Measurements from ENCODE around the gene ASAP2.

Gene ASAP2

DNA sequence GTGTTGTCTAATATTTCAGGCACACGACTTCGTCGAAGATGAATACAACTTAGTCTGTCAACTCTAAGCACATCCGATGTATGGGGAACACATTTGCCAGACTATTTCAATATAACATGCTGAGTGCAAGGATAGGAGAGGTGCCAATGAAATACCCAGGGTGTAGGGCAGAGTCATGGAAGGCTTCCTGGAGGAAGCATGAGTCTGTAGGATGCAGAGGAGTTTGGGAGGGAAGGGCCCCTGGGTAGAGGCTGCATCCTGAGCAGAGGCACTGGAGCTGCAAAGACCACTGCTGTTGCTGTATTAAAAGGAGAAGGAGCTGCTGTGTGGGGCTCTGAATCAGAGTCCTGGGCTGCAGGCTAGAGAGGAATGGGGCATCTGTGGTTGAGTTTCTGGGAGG, 89.9 kb downstream of the ASAP2 start:
- no peak overlapping the region for H3K27ac ChIP-seq (ENCODE audit: low read depth, low read length, severe bottlenecking)
- H3K4me3 ChIP-seq (ENCODE audit: extremely low read depth, insufficient read depth, low read length, poor library complexity, severe bottlenecking): no peak overlapping the region
- H3K9me3 ChIP-seq (ENCODE audit: control insufficient read depth, low read length): no peaks in the 10 kb centered on the region
- 96 to 100% methylated on average over 1 to 4 of the region's 4 CpGs for WGBS, 2 experiments (ENCODE audit: insufficient coverage in 2 of 2)
- peaks cover 16% of the 10 kb centered on the region for H3K4me1 ChIP-seq (ENCODE audit: control insufficient read depth, insufficient read depth, low read length, poor library complexity, severe bottlenecking)
- H3K36me3 ChIP-seq (ENCODE audit: control insufficient read depth, insufficient read depth, low read length): peaks cover 41% of the 10 kb centered on the region

DNA sequence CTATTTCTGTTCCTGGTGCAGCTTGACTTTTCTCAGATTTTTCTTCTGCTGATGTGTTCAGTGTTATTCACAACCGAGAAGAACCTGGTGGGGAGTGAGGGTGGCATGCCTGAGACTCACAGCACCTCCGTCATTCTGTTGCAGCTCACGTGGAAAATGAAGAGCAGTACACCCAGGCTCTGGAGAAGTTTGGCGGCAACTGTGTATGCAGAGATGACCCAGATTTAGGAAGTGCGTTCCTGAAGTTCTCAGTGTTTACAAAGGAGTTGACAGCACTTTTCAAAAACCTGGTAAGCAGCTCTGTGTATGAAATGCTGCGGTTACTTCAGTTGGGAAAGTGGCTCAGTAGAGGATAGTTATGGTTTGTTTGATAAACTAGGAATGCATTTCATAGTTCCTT, 90.5 kb downstream of the ASAP2 start:
- WGBS, 2 experiments (ENCODE audit: insufficient coverage in 2 of 2): 96 to 97% methylated on average over 5 to 6 of the region's 6 CpGs
- peaks cover 18% of the 10 kb centered on the region for H3K4me1 ChIP-seq (ENCODE audit: control insufficient read depth, insufficient read depth, low read length, poor library complexity, severe bottlenecking)
- no peak overlapping the region for H3K4me3 ChIP-seq (ENCODE audit: extremely low read depth, insufficient read depth, low read length, poor library complexity, severe bottlenecking)
- no peaks in the 10 kb centered on the region for H3K9me3 ChIP-seq (ENCODE audit: control insufficient read depth, low read length)
- H3K27ac ChIP-seq (ENCODE audit: low read depth, low read length, severe bottlenecking): no peak overlapping the region
- H3K36me3 ChIP-seq (ENCODE audit: control insufficient read depth, insufficient read depth, low read length): peaks cover 38% of the 10 kb centered on the region

DNA sequence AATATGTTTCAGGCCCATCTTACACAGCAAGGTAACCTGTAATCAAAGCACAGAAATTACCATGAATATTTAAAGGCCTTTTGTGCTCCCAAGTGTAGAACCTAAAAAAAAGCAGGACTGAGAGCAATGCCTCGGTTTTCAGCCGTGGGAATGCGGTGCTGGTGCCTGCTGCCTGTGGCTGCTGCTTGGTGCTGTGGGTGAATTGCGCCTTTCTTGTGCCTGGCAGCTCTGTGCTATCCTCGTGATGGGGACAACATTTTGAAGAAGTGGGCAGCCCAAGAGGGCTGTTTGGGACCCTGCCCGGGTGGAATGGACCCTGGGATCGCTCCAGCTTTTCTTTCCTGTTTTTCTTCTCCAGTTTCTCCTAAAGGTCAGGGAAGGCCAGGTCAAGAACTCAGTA, 91.2 kb downstream of the ASAP2 start:
- Histone ChIP-seq H3K9me3 (ENCODE audit: control insufficient read depth, low read length) (no peaks in the 10 kb centered on the region), H3K36me3 (ENCODE audit: control insufficient read depth, insufficient read depth, low read length) (peaks cover 41% of the 10 kb centered on the region), H3K4me3 (ENCODE audit: extremely low read depth, insufficient read depth, low read length, poor library complexity, severe bottlenecking) (no peak overlapping the region), H3K27ac (ENCODE audit: low read depth, low read length, severe bottlenecking) (no peak overlapping the region), H3K4me1 (ENCODE audit: control insufficient read depth, insufficient read depth, low read length, poor library complexity, severe bottlenecking) (peaks cover 18% of the 10 kb centered on the region)
- WGBS, 2 experiments (ENCODE audit: insufficient coverage in 2 of 2): 93 to 99% methylated on average over 7 of the region's 7 CpGs

DNA sequence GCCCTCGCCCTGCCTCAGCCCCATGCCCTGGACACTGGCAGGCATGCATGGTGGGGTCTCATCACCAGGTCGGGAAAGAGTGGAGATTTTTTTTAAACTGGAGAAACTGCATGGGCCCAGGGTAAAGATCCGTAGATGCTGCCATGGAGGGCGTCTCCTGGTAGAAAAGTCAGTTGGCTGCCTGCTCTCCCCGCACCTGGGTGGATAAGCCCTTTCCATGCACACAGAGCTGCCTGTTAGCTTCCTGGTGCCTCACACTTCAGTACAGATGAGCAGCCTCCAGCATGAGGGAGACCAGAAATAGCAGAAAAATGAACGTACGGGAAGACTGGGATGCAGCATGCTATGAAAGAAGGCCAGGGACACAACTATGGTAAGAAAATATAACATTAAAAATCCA, 92.0 kb downstream of the ASAP2 start:
- peaks cover 42% of the 10 kb centered on the region for H3K36me3 ChIP-seq (ENCODE audit: control insufficient read depth, insufficient read depth, low read length)
- no peak overlapping the region for H3K4me3 ChIP-seq (ENCODE audit: extremely low read depth, insufficient read depth, low read length, poor library complexity, severe bottlenecking)
- no peak overlapping the region for H3K27ac ChIP-seq (ENCODE audit: low read depth, low read length, severe bottlenecking)
- H3K4me1 ChIP-seq (ENCODE audit: control insufficient read depth, insufficient read depth, low read length, poor library complexity, severe bottlenecking): peaks cover 18% of the 10 kb centered on the region
- H3K9me3 ChIP-seq (ENCODE audit: control insufficient read depth, low read length): no peaks in the 10 kb centered on the region
- 87 to 88% methylated on average over 5 of the region's 7 CpGs for WGBS, 2 experiments (ENCODE audit: insufficient coverage in 2 of 2)

DNA sequence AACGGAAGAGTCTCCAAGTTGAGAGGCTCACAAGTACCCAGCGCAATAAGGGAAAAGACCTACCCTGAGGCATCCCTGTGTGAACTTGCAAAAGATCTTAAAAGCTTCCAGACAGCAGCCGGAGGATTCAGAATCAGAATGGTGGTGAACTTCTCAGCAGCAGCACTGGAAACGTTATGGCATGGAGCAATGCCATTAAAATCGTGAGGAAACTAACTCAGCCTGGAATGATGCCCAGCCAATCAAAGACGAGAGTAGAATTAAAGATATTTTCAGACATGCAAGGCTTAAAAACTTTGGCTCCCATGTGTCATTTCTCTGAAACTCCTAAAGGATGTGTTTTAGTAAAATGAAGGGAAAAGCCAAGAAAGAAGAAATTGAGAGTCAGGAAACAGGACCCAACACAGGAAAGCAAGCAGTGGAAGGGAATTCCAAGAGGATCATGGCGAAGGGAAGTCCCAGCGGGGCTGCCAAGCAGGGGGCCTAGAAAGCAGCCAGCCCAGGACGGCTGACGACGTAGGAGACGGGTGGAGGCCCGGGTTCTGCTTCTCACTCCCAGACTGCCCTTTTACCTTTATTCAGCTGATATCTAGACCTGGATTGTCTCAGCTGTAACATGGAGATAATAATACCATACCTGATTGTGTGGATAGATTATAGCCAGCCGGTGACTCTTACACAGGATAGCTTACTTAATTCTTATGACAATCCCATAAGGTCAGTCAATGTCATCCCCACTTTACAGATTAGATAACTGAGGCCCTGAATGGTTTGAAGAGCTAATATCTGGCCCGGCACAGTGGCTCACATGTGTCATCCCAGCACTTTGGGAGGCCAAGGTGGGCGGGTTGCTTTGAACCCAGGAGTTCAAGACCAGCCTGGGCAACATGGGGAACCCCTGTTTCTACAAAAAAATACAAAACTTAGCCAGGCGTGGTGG, 92.8 kb downstream of the ASAP2 start:
- Histone ChIP-seq H3K36me3 (ENCODE audit: control insufficient read depth, insufficient read depth, low read length) (peaks cover 40% of the 10 kb centered on the region), H3K4me3 (ENCODE audit: extremely low read depth, insufficient read depth, low read length, poor library complexity, severe bottlenecking) (no peak overlapping the region), H3K9me3 (ENCODE audit: control insufficient read depth, low read length) (no peaks in the 10 kb centered on the region), H3K27ac (ENCODE audit: low read depth, low read length, severe bottlenecking) (no peak overlapping the region), H3K4me1 (ENCODE audit: control insufficient read depth, insufficient read depth, low read length, poor library complexity, severe bottlenecking) (peaks cover 18% of the 10 kb centered on the region)
- 96% methylated on average over 12 to 14 of the region's 17 CpGs for WGBS, 2 experiments (ENCODE audit: insufficient coverage in 2 of 2)

DNA sequence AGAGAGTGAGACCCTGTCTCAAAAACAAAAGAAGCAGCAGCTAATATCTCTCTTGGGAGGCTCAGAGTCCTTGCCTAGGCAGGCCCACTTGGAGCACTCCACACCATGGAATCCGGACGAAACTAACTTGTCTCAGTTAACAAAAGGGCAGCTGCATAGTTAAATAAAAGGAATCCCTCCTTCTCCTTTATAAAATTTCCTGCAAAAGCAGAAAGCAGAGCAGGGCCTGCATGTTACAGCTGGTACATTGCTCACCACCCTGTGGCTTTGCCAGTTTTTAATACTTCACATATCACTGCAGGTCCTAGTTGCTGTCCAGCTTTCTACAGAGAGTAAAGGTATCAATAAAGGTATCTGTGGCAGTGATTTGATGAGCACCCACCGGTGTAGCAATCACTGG, 93.6 kb downstream of the ASAP2 start:
- 88 to 100% methylated on average over 2 to 3 of the region's 3 CpGs for WGBS, 2 experiments (ENCODE audit: insufficient coverage in 2 of 2)
- Histone ChIP-seq H3K36me3 (ENCODE audit: control insufficient read depth, insufficient read depth, low read length) (peaks cover 35% of the 10 kb centered on the region), H3K4me3 (ENCODE audit: extremely low read depth, insufficient read depth, low read length, poor library complexity, severe bottlenecking) (no peak overlapping the region), H3K9me3 (ENCODE audit: control insufficient read depth, low read length) (no peaks in the 10 kb centered on the region), H3K4me1 (ENCODE audit: control insufficient read depth, insufficient read depth, low read length, poor library complexity, severe bottlenecking) (peaks cover 18% of the 10 kb centered on the region), H3K27ac (ENCODE audit: low read depth, low read length, severe bottlenecking) (no peak overlapping the region)

DNA sequence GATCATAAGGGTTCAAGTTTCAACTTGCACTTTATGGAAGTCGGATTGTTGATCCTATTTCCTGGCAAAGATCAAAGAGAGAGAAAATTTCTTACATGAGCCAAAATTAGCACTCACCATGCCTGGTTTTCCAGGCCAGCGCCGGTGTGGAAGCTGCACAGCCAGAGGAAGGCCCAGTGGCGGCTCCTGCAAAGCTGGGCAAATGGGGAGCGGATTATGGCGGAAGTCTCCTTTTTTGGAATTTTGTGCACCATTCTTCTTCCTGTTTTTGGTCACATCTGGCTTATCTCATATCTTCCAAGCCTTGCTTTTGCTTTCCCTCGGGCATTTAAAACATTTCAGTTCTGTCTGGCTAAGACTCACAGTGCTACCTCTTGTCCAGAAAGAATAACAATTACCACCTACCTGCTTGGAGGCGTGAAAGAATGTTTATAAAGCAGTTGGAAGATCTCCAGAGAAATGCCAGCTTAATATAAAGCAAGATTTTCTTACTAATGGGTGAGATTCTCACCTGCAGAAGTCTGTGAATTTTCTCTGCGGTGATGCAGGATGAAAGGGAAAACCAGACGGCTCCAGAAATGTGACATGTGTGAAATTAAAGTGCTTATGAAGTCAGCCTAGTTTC, 94.3 kb downstream of the ASAP2 start:
- H3K4me3 ChIP-seq (ENCODE audit: extremely low read depth, insufficient read depth, low read length, poor library complexity, severe bottlenecking): no peak overlapping the region
- 92 to 96% methylated on average over 6 to 8 of the region's 10 CpGs for WGBS, 2 experiments (ENCODE audit: insufficient coverage in 2 of 2)
- no peaks in the 10 kb centered on the region for H3K9me3 ChIP-seq (ENCODE audit: control insufficient read depth, low read length)
- H3K4me1 ChIP-seq (ENCODE audit: control insufficient read depth, insufficient read depth, low read length, poor library complexity, severe bottlenecking): peaks cover 18% of the 10 kb centered on the region
- peaks cover 35% of the 10 kb centered on the region for H3K36me3 ChIP-seq (ENCODE audit: control insufficient read depth, insufficient read depth, low read length)
- H3K27ac ChIP-seq (ENCODE audit: low read depth, low read length, severe bottlenecking): no peak overlapping the region

DNA sequence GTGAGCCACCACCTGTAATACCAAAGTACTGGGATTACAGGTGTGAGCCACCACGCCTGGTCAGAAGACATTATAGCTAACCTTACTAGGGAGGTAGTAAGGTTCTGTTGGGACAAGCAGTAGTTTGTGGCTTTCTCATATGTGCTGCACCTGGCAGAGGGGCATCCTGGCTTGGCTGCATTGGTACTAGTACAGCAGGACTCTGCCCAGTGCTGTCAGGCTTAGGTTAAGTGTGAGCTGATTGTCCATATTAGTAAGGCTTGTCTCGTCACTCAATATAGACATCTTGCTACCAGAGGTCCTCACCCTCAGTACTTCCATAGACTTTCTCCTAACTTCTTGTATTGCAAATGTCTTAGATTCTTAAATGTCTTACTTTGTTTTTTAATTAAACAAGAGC, 96.1 kb downstream of the ASAP2 start:
- Histone ChIP-seq H3K4me3 (ENCODE audit: extremely low read depth, insufficient read depth, low read length, poor library complexity, severe bottlenecking) (no peak overlapping the region), H3K9me3 (ENCODE audit: control insufficient read depth, low read length) (no peaks in the 10 kb centered on the region), H3K27ac (ENCODE audit: low read depth, low read length, severe bottlenecking) (no peak overlapping the region), H3K4me1 (ENCODE audit: control insufficient read depth, insufficient read depth, low read length, poor library complexity, severe bottlenecking) (peaks cover 15% of the 10 kb centered on the region), H3K36me3 (ENCODE audit: control insufficient read depth, insufficient read depth, low read length) (peaks cover 43% of the 10 kb centered on the region)
- 100% methylated on average over 1 of the region's 2 CpGs for WGBS, 2 experiments (ENCODE audit: insufficient coverage in 2 of 2)

DNA sequence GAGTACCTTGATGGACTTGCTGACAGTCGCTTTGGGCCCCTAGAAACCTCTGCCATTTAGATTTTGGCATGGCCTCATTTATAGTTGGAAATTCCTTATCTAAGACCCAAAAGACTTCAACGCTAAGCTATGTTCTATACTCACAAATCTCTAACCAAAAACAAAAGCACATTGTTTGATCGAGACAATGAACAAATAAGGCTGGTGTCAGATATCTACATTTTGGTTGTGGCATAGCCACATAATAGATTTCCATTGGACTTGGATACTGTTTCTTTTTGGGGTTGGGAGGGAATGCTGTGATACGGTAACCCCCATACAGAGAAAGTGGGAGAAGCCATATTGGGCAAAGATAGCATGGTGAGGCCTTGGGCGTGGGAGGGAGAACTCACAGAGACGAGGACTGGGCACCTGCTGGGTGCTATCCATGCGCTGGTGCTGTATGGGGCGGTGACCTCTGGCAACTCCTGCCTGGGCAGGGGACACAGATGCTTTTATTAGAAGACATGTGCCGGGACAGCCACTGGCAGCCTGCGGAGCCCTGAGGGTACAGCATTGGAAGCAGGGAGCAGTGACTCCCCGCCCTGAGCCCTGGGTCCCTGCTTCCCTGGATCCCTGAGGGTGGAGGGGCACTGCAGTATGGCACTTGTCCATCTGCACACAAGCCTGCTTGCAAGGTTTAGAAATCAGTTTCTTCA, 97.1 kb downstream of the ASAP2 start:
- Histone ChIP-seq H3K4me3 (ENCODE audit: extremely low read depth, insufficient read depth, low read length, poor library complexity, severe bottlenecking) (no peak overlapping the region), H3K27ac (ENCODE audit: low read depth, low read length, severe bottlenecking) (no peak overlapping the region), H3K36me3 (ENCODE audit: control insufficient read depth, insufficient read depth, low read length) (peaks cover 37% of the 10 kb centered on the region), H3K4me1 (ENCODE audit: control insufficient read depth, insufficient read depth, low read length, poor library complexity, severe bottlenecking) (peaks cover 15% of the 10 kb centered on the region), H3K9me3 (ENCODE audit: control insufficient read depth, low read length) (no peaks in the 10 kb centered on the region)
- 96% methylated on average over 7 to 9 of the region's 11 CpGs for WGBS, 2 experiments (ENCODE audit: insufficient coverage in 2 of 2)

DNA sequence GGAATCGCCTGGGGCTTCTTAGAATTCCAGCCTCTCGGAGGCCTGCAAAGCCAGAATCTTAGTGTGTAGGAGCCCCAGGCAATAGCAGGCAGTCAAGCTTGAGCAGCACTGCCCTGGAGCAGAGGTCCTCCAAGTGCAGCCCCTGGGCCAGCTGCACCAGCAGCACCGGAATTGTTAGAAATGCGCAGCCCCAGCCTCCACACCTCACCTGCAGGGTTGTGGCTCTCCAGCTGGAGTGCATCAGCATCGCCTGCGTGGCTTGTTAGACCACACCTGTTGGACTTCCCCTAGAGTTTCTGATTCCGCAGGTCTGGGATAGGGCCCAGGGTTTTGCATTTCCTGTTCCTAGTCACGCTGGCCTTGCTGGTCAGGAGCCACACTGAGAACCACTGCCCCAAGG, 100.3 kb downstream of the ASAP2 start:
- 90 to 93% methylated on average over 8 of the region's 8 CpGs for WGBS, 2 experiments (ENCODE audit: insufficient coverage in 2 of 2)
- Histone ChIP-seq H3K27ac (ENCODE audit: low read depth, low read length, severe bottlenecking) (no peak overlapping the region), H3K4me1 (ENCODE audit: control insufficient read depth, insufficient read depth, low read length, poor library complexity, severe bottlenecking) (peaks cover 16% of the 10 kb centered on the region), H3K4me3 (ENCODE audit: extremely low read depth, insufficient read depth, low read length, poor library complexity, severe bottlenecking) (no peak overlapping the region), H3K9me3 (ENCODE audit: control insufficient read depth, low read length) (no peaks in the 10 kb centered on the region), H3K36me3 (ENCODE audit: control insufficient read depth, insufficient read depth, low read length) (peaks cover 18% of the 10 kb centered on the region)

All from mesodermal cell (in vitro differentiated cells).